HG02678 (cell line): ENCODE measurements around the gene NUDT7.

Source experiments
- ATAC-seq: cut with Tn5 transposase; IDR thresholded peaks from one replicate; pipeline ENCODE4 v1.9.1; 2021; ENCODE audit warnings: mild to moderate bottlenecking, moderate library complexity; ENCODE audit not compliant: unreplicated experiment

Gene NUDT7

GRCh38 chr16:77722309-77723107, at the start of gene NUDT7:
Gene NUDT7, plus strand, starts transcription at chr16:77722514. Its CDS starts 69 bp downstream, at chr16:77722583.
- peak; percentile 89 for ATAC-seq

GRCh38 chr16:77674888-77675287, 47.4 kb upstream of the NUDT7 start:
- ATAC-seq: no peak

- ATAC-seq: peak; percentile 65
Measured at GRCh38 chr16:77675464-77676324, 46.6 kb upstream of the NUDT7 start.

- ATAC-seq: no peak
Measured at GRCh38 chr16:77677129-77677528, 45.2 kb upstream of the NUDT7 start.

GRCh38 chr16:77679391-77679790, 42.9 kb upstream of the NUDT7 start:
- ATAC-seq: no peak

- ATAC-seq: no peak
Measured at GRCh38 chr16:77679901-77680300, 42.4 kb upstream of the NUDT7 start.

GRCh38 chr16:77680496-77680895, 41.8 kb upstream of the NUDT7 start:
- ATAC-seq: no peak

GRCh38 chr16:77682586-77682985, 39.7 kb upstream of the NUDT7 start:
- no peak for ATAC-seq

- no peak for ATAC-seq
Measured at GRCh38 chr16:77683397-77684180, 38.7 kb upstream of the NUDT7 start.

- no peak for ATAC-seq
Measured at GRCh38 chr16:77684181-77684526, 38.2 kb upstream of the NUDT7 start.

GRCh38 chr16:77686385-77686784, 35.9 kb upstream of the NUDT7 start:
- ATAC-seq: no peak

GRCh38 chr16:77689971-77690370, 32.3 kb upstream of the NUDT7 start:
- ATAC-seq: no peak

GRCh38 chr16:77690416-77690815, 31.9 kb upstream of the NUDT7 start:
- no peak for ATAC-seq

GRCh38 chr16:77692612-77693011, 29.7 kb upstream of the NUDT7 start:
- no peak for ATAC-seq

- ATAC-seq: no peak
Measured at GRCh38 chr16:77696149-77696548, 26.2 kb upstream of the NUDT7 start.

GRCh38 chr16:77700846-77701245, 21.5 kb upstream of the NUDT7 start:
- ATAC-seq: no peak

GRCh38 chr16:77705351-77705750, 17.0 kb upstream of the NUDT7 start:
- ATAC-seq: no peak

- no peak for ATAC-seq
Measured at GRCh38 chr16:77711179-77711578, 11.1 kb upstream of the NUDT7 start.

GRCh38 chr16:77711775-77712174, 10.5 kb upstream of the NUDT7 start:
- no peak for ATAC-seq

GRCh38 chr16:77715145-77715544, 7.2 kb upstream of the NUDT7 start:
- ATAC-seq: no peak

GRCh38 chr16:77721752-77722308, 484 bp upstream of the NUDT7 start:
- ATAC-seq: peak; percentile 17
